ENCODE data around the gene ZGPAT.

DNA sequence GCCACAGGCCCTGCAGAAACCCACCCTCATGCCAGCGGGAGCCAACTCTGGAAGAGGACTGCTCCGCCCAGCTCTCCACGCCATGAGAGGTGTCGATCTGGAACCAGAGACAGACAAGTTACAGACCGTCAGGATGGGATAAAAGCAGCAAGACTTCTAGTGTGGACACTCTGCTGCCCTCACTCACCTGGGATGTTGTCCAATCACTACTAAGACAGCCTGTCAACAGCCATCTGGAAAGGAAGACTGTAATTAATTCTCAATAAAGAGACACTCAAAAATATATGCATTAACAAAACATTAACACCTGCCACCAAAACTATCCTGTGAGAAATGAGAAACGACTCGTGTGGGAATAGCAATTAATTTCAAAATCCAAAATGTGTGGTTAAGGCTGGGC lies 60.0 kb downstream of the ZGPAT start:
- TF ChIP-seq POLR2AphosphoS5 (IDR thresholded peaks at IDR 0.05): no peak
- TF ChIP-seq, protein P1, sequence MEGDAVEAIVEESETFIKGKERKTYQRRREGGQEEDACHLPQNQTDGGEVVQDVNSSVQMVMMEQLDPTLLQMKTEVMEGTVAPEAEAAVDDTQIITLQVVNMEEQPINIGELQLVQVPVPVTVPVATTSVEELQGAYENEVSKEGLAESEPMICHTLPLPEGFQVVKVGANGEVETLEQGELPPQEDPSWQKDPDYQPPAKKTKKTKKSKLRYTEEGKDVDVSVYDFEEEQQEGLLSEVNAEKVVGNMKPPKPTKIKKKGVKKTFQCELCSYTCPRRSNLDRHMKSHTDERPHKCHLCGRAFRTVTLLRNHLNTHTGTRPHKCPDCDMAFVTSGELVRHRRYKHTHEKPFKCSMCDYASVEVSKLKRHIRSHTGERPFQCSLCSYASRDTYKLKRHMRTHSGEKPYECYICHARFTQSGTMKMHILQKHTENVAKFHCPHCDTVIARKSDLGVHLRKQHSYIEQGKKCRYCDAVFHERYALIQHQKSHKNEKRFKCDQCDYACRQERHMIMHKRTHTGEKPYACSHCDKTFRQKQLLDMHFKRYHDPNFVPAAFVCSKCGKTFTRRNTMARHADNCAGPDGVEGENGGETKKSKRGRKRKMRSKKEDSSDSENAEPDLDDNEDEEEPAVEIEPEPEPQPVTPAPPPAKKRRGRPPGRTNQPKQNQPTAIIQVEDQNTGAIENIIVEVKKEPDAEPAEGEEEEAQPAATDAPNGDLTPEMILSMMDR (IDR thresholded peaks at IDR 0.05): no peak
